Nephron (organoid): ENCODE measurements around the gene EREG.

ENCODE experiments used
- H3K27ac Mint-ChIP-seq, 3 experiments: 2 replicates each; pipeline ENCODE4 v1.8.0; 2020; ENCODE audit warnings: mixed read lengths in 3 of 3, mild to moderate bottlenecking in 2 of 3, moderate library complexity in 1 of 3
- H3K27me3 Mint-ChIP-seq: 2 replicates; pipeline ENCODE4 v1.8.0; 2021; ENCODE audit warnings: low read depth, mild to moderate bottlenecking, moderate library complexity, mixed read lengths
- H3K36me3 Mint-ChIP-seq: 2 replicates; pipeline ENCODE4 v1.8.0; 2020; ENCODE audit warnings: low read depth, mixed read lengths
- H3K4me1 Mint-ChIP-seq: 2 replicates; pipeline ENCODE4 v1.8.0; 2020; ENCODE audit warnings: mixed read lengths
- H3K4me3 Mint-ChIP-seq, 3 experiments: 2 replicates each; pipeline ENCODE4 v1.8.0; 2020; ENCODE audit warnings: mild to moderate bottlenecking in 3 of 3, mixed read lengths in 3 of 3, moderate library complexity in 2 of 3
- H3K9me3 Mint-ChIP-seq: 2 replicates; pipeline ENCODE4 v1.8.0; 2020; ENCODE audit warnings: mixed read lengths
- TF ChIP-seq, protein P1 (sequence below), 3 experiments: fragments of 200-600 bp; sonication (generic); IDR thresholded peaks; one replicate each; pipeline ENCODE4 v1.5.0; 2021; ENCODE audit warnings: antibody characterized with exemption in 3 of 3; ENCODE audit not compliant: unreplicated experiment in 3 of 3

EREG gene

DNA sequence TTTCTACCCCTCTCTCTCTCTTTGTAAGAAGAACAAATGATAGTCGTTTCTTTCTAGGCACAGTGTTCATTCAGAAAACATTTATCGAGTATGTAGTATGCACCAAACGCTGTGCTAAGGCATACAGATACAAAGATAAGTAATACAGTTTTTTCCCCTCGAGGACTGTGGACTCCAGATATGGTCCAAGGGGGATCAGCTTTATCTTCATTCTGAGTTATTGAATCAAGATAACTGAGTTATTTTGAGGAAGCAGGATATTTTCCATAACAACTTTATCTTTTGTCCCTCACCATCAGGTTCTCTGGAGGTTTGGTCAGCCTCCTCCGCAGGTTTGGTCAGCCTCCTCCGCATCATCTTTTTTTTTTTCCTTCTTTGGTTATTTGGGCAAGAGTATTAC lies 15.0 kb downstream of the EREG start:
- Mint-ChIP-seq H3K27me3 (no peaks in the 10 kb centered on the region), H3K27ac (no peak overlapping the region), H3K36me3 (no peaks in the 10 kb centered on the region), H3K9me3 (no peaks in the 10 kb centered on the region), H3K4me3 (no peak overlapping the region), H3K4me1 (no peaks in the 10 kb centered on the region)
- TF ChIP-seq, protein P1, sequence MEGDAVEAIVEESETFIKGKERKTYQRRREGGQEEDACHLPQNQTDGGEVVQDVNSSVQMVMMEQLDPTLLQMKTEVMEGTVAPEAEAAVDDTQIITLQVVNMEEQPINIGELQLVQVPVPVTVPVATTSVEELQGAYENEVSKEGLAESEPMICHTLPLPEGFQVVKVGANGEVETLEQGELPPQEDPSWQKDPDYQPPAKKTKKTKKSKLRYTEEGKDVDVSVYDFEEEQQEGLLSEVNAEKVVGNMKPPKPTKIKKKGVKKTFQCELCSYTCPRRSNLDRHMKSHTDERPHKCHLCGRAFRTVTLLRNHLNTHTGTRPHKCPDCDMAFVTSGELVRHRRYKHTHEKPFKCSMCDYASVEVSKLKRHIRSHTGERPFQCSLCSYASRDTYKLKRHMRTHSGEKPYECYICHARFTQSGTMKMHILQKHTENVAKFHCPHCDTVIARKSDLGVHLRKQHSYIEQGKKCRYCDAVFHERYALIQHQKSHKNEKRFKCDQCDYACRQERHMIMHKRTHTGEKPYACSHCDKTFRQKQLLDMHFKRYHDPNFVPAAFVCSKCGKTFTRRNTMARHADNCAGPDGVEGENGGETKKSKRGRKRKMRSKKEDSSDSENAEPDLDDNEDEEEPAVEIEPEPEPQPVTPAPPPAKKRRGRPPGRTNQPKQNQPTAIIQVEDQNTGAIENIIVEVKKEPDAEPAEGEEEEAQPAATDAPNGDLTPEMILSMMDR (IDR thresholded peaks at IDR 0.05; ENCODE audit: unreplicated experiment in 3 of 3): no peak

DNA sequence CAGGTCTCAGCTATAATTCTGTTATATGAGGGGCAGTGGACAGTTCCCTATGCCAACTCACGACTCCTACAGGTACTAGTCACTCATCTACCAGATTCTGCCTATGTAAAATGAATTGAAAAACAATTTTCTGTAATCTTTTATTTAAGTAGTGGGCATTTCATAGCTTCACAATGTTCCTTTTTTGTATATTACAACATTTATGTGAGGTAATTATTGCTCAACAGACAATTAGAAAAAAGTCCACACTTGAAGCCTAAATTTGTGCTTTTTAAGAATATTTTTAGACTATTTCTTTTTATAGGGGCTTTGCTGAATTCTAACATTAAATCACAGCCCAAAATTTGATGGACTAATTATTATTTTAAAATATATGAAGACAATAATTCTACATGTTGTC lies 20.4 kb downstream of the EREG start:
- TF ChIP-seq, protein P1 (IDR thresholded peaks at IDR 0.05; ENCODE audit: unreplicated experiment in 3 of 3): no peak
- no peaks in the 10 kb centered on the region for H3K9me3 Mint-ChIP-seq
- H3K27ac Mint-ChIP-seq: no peak overlapping the region
- no peaks in the 10 kb centered on the region for H3K27me3 Mint-ChIP-seq
- H3K4me1 Mint-ChIP-seq: no peaks in the 10 kb centered on the region
- H3K4me3 Mint-ChIP-seq: no peak overlapping the region
- no peaks in the 10 kb centered on the region for H3K36me3 Mint-ChIP-seq

DNA sequence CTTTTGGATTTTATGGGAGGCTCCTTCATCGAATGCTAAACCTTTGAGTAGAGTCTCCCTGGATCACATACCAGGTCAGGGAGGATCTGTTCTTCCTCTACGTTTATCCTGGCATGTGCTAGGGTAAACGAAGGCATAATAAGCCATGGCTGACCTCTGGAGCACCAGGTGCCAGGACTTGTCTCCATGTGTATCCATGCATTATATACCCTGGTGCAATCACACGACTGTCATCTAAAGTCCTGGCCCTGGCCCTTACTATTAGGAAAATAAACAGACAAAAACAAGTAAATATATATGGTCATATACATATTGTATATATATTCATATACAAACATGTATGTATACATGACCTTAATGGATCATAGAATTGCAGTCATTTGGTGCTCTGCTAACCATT lies 21.2 kb downstream of the EREG start:
- H3K4me1 Mint-ChIP-seq: no peaks in the 10 kb centered on the region
- no peak overlapping the region for H3K27ac Mint-ChIP-seq
- no peak overlapping the region for H3K4me3 Mint-ChIP-seq
- no peaks in the 10 kb centered on the region for H3K36me3 Mint-ChIP-seq
- H3K27me3 Mint-ChIP-seq: no peaks in the 10 kb centered on the region
- H3K9me3 Mint-ChIP-seq: no peaks in the 10 kb centered on the region
- TF ChIP-seq, protein P1 (IDR thresholded peaks at IDR 0.05; ENCODE audit: unreplicated experiment in 3 of 3): no peak

DNA sequence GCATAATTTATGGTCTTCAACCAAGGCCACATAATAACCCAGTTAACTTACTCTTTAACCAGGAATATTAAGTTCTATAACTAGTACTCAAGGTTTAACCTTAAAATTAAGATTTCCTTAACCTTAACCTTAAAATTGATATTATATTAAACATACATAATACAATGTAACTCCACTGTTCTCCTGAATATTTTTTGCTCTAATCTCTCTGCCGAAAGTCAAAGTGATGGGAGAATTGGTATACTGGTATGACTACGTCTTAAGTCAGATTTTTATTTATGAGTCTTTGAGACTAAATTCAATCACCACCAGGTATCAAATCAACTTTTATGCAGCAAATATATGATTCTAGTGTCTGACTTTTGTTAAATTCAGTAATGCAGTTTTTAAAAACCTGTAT lies 22.8 kb downstream of the EREG start:
- TF ChIP-seq, protein P1 (IDR thresholded peaks at IDR 0.05; ENCODE audit: unreplicated experiment in 3 of 3): no peak
- Mint-ChIP-seq H3K9me3 (no peaks in the 10 kb centered on the region), H3K4me3 (no peak overlapping the region), H3K4me1 (no peaks in the 10 kb centered on the region), H3K36me3 (no peaks in the 10 kb centered on the region), H3K27me3 (no peaks in the 10 kb centered on the region), H3K27ac (no peak overlapping the region)

DNA sequence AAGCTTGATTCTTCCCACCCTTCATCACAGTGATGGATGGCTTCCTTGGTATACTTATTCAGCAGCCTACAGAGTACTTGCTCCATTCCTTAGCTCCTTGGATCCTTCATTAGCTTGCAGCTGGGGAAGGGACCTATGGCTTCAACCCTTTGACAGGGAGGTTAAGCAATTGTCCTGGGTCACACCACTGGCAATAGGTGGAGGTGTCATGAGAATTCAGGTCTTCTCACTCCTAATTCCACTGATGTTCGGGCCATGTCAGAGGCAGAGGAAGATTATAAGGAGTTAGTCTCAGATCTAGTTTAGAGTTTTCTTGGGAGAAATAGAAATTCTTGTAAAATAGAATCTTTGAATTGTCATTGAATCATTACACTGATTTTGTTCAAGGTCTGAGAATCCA lies 24.5 kb downstream of the EREG start:
- no peaks in the 10 kb centered on the region for H3K4me1 Mint-ChIP-seq

DNA sequence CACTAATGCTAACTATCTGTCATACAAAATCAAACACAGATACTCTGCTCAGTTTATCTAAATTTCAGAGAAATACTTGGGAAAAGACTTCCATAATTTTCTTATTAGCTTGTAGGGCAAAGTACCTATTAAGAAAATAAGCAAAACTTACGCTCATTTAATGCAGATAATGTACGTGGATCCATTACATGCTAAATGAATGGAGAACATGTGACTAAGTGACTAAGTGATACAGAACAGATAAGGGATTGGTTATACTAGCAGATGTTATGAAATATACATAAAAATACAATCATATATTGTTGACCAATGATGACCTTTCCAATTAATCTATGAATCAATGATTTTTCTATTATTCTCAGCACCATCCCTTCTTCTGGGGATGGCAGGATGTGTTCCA lies 25.7 kb downstream of the EREG start:
- Mint-ChIP-seq H3K27ac (no peak overlapping the region), H3K4me1 (no peaks in the 10 kb centered on the region), H3K9me3 (no peaks in the 10 kb centered on the region), H3K4me3 (no peak overlapping the region), H3K36me3 (no peaks in the 10 kb centered on the region), H3K27me3 (no peaks in the 10 kb centered on the region)
- TF ChIP-seq, protein P1 (IDR thresholded peaks at IDR 0.05; ENCODE audit: unreplicated experiment in 3 of 3): no peak

More for the DNA sequence above, 24.5 kb downstream of the EREG start:
- H3K27me3 Mint-ChIP-seq: no peaks in the 10 kb centered on the region
- no peak overlapping the region for H3K4me3 Mint-ChIP-seq
- TF ChIP-seq, protein P1 (IDR thresholded peaks at IDR 0.05; ENCODE audit: unreplicated experiment in 3 of 3): no peak
- no peaks in the 10 kb centered on the region for H3K9me3 Mint-ChIP-seq
- no peak overlapping the region for H3K27ac Mint-ChIP-seq
- H3K36me3 Mint-ChIP-seq: no peaks in the 10 kb centered on the region
